Measurements from ENCODE around the gene SLTM.

SLTM gene

DNA sequence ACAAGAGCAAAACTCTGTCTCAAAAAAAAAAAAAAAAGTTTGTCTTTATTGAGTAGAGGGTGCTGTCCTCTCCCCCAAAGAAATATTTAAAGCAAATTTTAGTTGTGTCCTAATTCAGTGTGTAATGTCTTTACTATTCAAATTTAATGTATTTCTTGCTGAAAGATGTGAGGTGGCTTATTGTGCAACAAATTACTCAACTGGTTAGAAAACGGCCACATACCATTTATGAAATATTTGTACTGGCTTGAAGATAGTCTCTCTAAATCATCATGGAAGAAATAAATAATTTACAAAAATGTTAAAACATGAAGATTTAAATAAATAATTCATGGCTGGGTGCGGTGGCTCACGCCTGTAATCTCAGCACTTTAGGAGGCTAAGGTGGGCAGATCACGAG, 63.0 kb downstream of the SLTM start:
- no peaks in the 10 kb centered on the region for H3K9me3 ChIP-seq (ENCODE audit: insufficient read depth, low read depth, low read length)
- H2BK120ac ChIP-seq (ENCODE audit: insufficient read depth, low read length, poor library complexity): no peak overlapping the region
- H4K8ac ChIP-seq (ENCODE audit: low read depth, low read length): no peak overlapping the region
- no peak overlapping the region for H2AFZ ChIP-seq (ENCODE audit: insufficient read depth, low read length, poor library complexity)
- no CpG with 5 or more reads among the region's 4 CpGs for WGBS (ENCODE audit: extremely low coverage, insufficient coverage, insufficient read length)
- H3K4ac ChIP-seq (ENCODE audit: low read depth, low read length): no peak overlapping the region
- H3K4me3 ChIP-seq (ENCODE audit: low read depth, low read length): no peak overlapping the region
- H4K12ac ChIP-seq (ENCODE audit: low read depth, low read length): no peak overlapping the region
- no peaks in the 10 kb centered on the region for H3K36me3 ChIP-seq (ENCODE audit: control insufficient read depth in 1 of 2, insufficient read depth in 2 of 2, low read length in 2 of 2)
- H3K18ac ChIP-seq (ENCODE audit: low read length): no peak overlapping the region
- no peak overlapping the region for H3K9ac ChIP-seq (ENCODE audit: low read length)
- no peaks in the 10 kb centered on the region for H3K79me2 ChIP-seq (ENCODE audit: control insufficient read depth, insufficient read depth, low read length, poor library complexity)
- no peaks in the 10 kb centered on the region for H3K27me3 ChIP-seq (ENCODE audit: insufficient read depth, low read length)
- no peak overlapping the region for H3K4me2 ChIP-seq (ENCODE audit: low read length)
- no peak overlapping the region for H2AK5ac ChIP-seq (ENCODE audit: low read length)
- no peak overlapping the region for H3K14ac ChIP-seq (ENCODE audit: low read length)
- no peaks in the 10 kb centered on the region for H3K79me1 ChIP-seq (ENCODE audit: low read length)
- H4K91ac ChIP-seq (ENCODE audit: low read depth, low read length): no peak overlapping the region
- no peak overlapping the region for H2BK5ac ChIP-seq (ENCODE audit: low read depth, low read length, poor library complexity)
- H3K23ac ChIP-seq (ENCODE audit: low read length): no peak overlapping the region
- no peak overlapping the region for H3K27ac ChIP-seq (ENCODE audit: low read depth, low read length)
- no peaks in the 10 kb centered on the region for H3K4me1 ChIP-seq (ENCODE audit: control insufficient read depth in 1 of 2, insufficient read depth in 2 of 2, low read length in 2 of 2)
- peak in 1 of 2 donors; percentile 66 for DNase-seq
- H2BK12ac ChIP-seq (ENCODE audit: low read length): no peak overlapping the region

DNA sequence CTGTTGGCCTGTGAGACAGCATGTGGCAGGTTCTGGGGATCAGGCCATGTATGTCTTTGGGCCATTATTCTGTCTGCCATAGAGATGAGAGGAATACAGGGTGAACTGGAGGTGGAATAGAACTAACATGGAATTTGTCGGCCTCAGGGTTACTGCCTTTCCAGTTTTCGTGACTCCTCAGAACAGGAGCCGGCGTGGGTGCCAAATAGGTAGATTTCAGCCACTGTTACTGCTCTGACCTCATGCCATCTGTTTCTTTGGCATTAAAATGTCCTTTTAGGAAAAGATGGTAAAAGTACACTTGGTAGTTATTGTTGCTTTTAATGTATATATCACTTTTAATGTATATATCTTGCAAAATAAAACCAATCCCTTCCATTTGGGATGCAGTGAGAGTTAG, 65.6 kb downstream of the SLTM start:
- no peak overlapping the region for H3K4me2 ChIP-seq (ENCODE audit: low read length)
- H3K36me3 ChIP-seq (ENCODE audit: control insufficient read depth in 1 of 2, insufficient read depth in 2 of 2, low read length in 2 of 2): no peaks in the 10 kb centered on the region
- H3K9ac ChIP-seq (ENCODE audit: low read length): no peak overlapping the region
- H3K9me3 ChIP-seq (ENCODE audit: insufficient read depth, low read depth, low read length): no peaks in the 10 kb centered on the region
- H3K18ac ChIP-seq (ENCODE audit: low read length): no peak overlapping the region
- peaks cover 2% of the 10 kb centered on the region for H3K79me2 ChIP-seq (ENCODE audit: control insufficient read depth, insufficient read depth, low read length, poor library complexity)
- H3K14ac ChIP-seq (ENCODE audit: low read length): no peak overlapping the region
- no peak overlapping the region for H2BK5ac ChIP-seq (ENCODE audit: low read depth, low read length, poor library complexity)
- H4K12ac ChIP-seq (ENCODE audit: low read depth, low read length): no peak overlapping the region
- no peak overlapping the region for H2AK5ac ChIP-seq (ENCODE audit: low read length)
- H3K23ac ChIP-seq (ENCODE audit: low read length): no peak overlapping the region
- no peak overlapping the region for H2AFZ ChIP-seq (ENCODE audit: insufficient read depth, low read length, poor library complexity)
- H2BK12ac ChIP-seq (ENCODE audit: low read length): no peak overlapping the region
- WGBS (ENCODE audit: extremely low coverage, insufficient coverage, insufficient read length): no CpG with 5 or more reads among the region's 4 CpGs
- H3K4me1 ChIP-seq (ENCODE audit: control insufficient read depth in 1 of 2, insufficient read depth in 2 of 2, low read length in 2 of 2): peaks cover 4 to 6% of the 10 kb centered on the region in 2 experiments
- H3K4me3 ChIP-seq (ENCODE audit: low read depth, low read length): no peak overlapping the region
- no peak overlapping the region for H3K4ac ChIP-seq (ENCODE audit: low read depth, low read length)
- no peaks in the 10 kb centered on the region for H3K27me3 ChIP-seq (ENCODE audit: insufficient read depth, low read length)
- no peak overlapping the region for H3K27ac ChIP-seq (ENCODE audit: low read depth, low read length)
- no peak overlapping the region for H4K8ac ChIP-seq (ENCODE audit: low read depth, low read length)
- no peak for DNase-seq
- no peak overlapping the region for H2BK120ac ChIP-seq (ENCODE audit: insufficient read depth, low read length, poor library complexity)
- no peak overlapping the region for H4K91ac ChIP-seq (ENCODE audit: low read depth, low read length)
- no peaks in the 10 kb centered on the region for H3K79me1 ChIP-seq (ENCODE audit: low read length)

GRCh38 chr15:58865425-58865880, 68.0 kb downstream of the SLTM start:
- Histone ChIP-seq H3K79me2 (ENCODE audit: control insufficient read depth, insufficient read depth, low read length, poor library complexity) (peaks cover 2% of the 10 kb centered on the region), H2AK5ac (ENCODE audit: low read length) (peak overlapping the region; percentile 3), H2AFZ (ENCODE audit: insufficient read depth, low read length, poor library complexity) (no peak overlapping the region), H3K36me3 (ENCODE audit: control insufficient read depth in 1 of 2, insufficient read depth in 2 of 2, low read length in 2 of 2) (no peaks in the 10 kb centered on the region), H3K23ac (ENCODE audit: low read length) (no peak overlapping the region), H3K27me3 (ENCODE audit: insufficient read depth, low read length) (no peaks in the 10 kb centered on the region), H3K9ac (ENCODE audit: low read length) (no peak overlapping the region), H4K12ac (ENCODE audit: low read depth, low read length) (no peak overlapping the region), H3K4me3 (ENCODE audit: low read depth, low read length) (no peak overlapping the region), H3K14ac (ENCODE audit: low read length) (no peak overlapping the region), H2BK5ac (ENCODE audit: low read depth, low read length, poor library complexity) (no peak overlapping the region), H4K91ac (ENCODE audit: low read depth, low read length) (no peak overlapping the region), H3K4me2 (ENCODE audit: low read length) (no peak overlapping the region), H3K18ac (ENCODE audit: low read length) (no peak overlapping the region), H2BK12ac (ENCODE audit: low read length) (no peak overlapping the region), H2BK120ac (ENCODE audit: insufficient read depth, low read length, poor library complexity) (no peak overlapping the region), H3K79me1 (ENCODE audit: low read length) (no peaks in the 10 kb centered on the region), H3K27ac (ENCODE audit: low read depth, low read length) (no peak overlapping the region), H3K9me3 (ENCODE audit: insufficient read depth, low read depth, low read length) (no peaks in the 10 kb centered on the region), H3K4me1 (ENCODE audit: control insufficient read depth in 1 of 2, insufficient read depth in 2 of 2, low read length in 2 of 2) (peaks cover 4 to 6% of the 10 kb centered on the region in 2 experiments), H4K8ac (ENCODE audit: low read depth, low read length) (no peak overlapping the region), H3K4ac (ENCODE audit: low read depth, low read length) (no peak overlapping the region)
- no peak for DNase-seq
- no CpG with 5 or more reads among the region's 15 CpGs for WGBS (ENCODE audit: extremely low coverage, insufficient coverage, insufficient read length)

GRCh38 chr15:58864602-58865424, 68.7 kb downstream of the SLTM start:
- no peak overlapping the region for H2BK120ac ChIP-seq (ENCODE audit: insufficient read depth, low read length, poor library complexity)
- no peaks in the 10 kb centered on the region for H3K27me3 ChIP-seq (ENCODE audit: insufficient read depth, low read length)
- H2AFZ ChIP-seq (ENCODE audit: insufficient read depth, low read length, poor library complexity): no peak overlapping the region
- H3K4me1 ChIP-seq (ENCODE audit: control insufficient read depth in 1 of 2, insufficient read depth in 2 of 2, low read length in 2 of 2): peaks cover 4 to 6% of the 10 kb centered on the region in 2 experiments
- no peak overlapping the region for H3K18ac ChIP-seq (ENCODE audit: low read length)
- H4K91ac ChIP-seq (ENCODE audit: low read depth, low read length): no peak overlapping the region
- H3K9me3 ChIP-seq (ENCODE audit: insufficient read depth, low read depth, low read length): no peaks in the 10 kb centered on the region
- H3K36me3 ChIP-seq (ENCODE audit: control insufficient read depth in 1 of 2, insufficient read depth in 2 of 2, low read length in 2 of 2): no peaks in the 10 kb centered on the region
- no peak overlapping the region for H2BK12ac ChIP-seq (ENCODE audit: low read length)
- H3K27ac ChIP-seq (ENCODE audit: low read depth, low read length): no peak overlapping the region
- H3K79me2 ChIP-seq (ENCODE audit: control insufficient read depth, insufficient read depth, low read length, poor library complexity): peaks cover 2% of the 10 kb centered on the region
- no peak overlapping the region for H3K9ac ChIP-seq (ENCODE audit: low read length)
- no peak overlapping the region for H3K4ac ChIP-seq (ENCODE audit: low read depth, low read length)
- H3K79me1 ChIP-seq (ENCODE audit: low read length): no peaks in the 10 kb centered on the region
- WGBS (ENCODE audit: extremely low coverage, insufficient coverage, insufficient read length): no CpG with 5 or more reads among the region's 54 CpGs
- H3K23ac ChIP-seq (ENCODE audit: low read length): no peak overlapping the region
- no peak overlapping the region for H4K12ac ChIP-seq (ENCODE audit: low read depth, low read length)
- H3K4me2 ChIP-seq (ENCODE audit: low read length): peak overlapping the region; percentile 50
- no peak overlapping the region for H2AK5ac ChIP-seq (ENCODE audit: low read length)
- no peak overlapping the region for H3K4me3 ChIP-seq (ENCODE audit: low read depth, low read length)
- H4K8ac ChIP-seq (ENCODE audit: low read depth, low read length): no peak overlapping the region
- H2BK5ac ChIP-seq (ENCODE audit: low read depth, low read length, poor library complexity): no peak overlapping the region
- no peak for DNase-seq
- H3K14ac ChIP-seq (ENCODE audit: low read length): peak overlapping the region; percentile 33

Data from trophoblast cell (in vitro differentiated cells and primary cell).